Right lobe of liver (tissue), 4 donors: ENCODE results near the gene DNAJB8.

Source experiments
- CTCF ChIP-seq, 4 donors: fragments of 200-600 bp in 3 of 4; fragments of 450-650 bp in 1 of 4; IDR thresholded peaks; one replicate each; pipeline versions ENCODE4 v1.5.1 to v1.8.0; 2016 to 2022; ENCODE audit warnings: antibody characterized with exemption in 4 of 4, mild to moderate bottlenecking in 2 of 4
- POLR2A ChIP-seq: fragments of 450-650 bp; IDR thresholded peaks from one replicate; pipeline ENCODE4 v1.6.1; 2017; ENCODE audit warnings: antibody characterized with exemption, mild to moderate bottlenecking
- donor health status: DM: no; HTN: no; CAD: no.
- donor health status: DM: no; HTN: no; CAD: no.
- donor health status: DM: no; HTN: yes; CAD: no.

- TF ChIP-seq CTCF (IDR thresholded peaks at IDR 0.05) (no peak), POLR2A (no peak)
Observed at GRCh38 chr3:128435058-128435457, 31.6 kb downstream of the DNAJB8 start.
